ENCODE results near the gene ZNF256. TPM values are rescaled to one million over a fixed set of nuclear protein-coding genes. Genes with fewer than 3 reads are reported as not detected.
A peak's percentile ranks its signal among the peaks of the same experiment; 100 is the strongest.

The ZNF256 gene
- total RNA-seq (5.4 and 8.8 TPM in 2 replicates), polyA plus RNA-seq (3.7 and 4.6 TPM in 2 replicates)

- peak; percentile 98 for DNase-seq (ENCODE audit: low spot score)
- TF ChIP-seq EZH2phosphoT487 (IDR thresholded peaks at IDR 0.05; ENCODE audit: low read depth, severe bottlenecking, unreplicated experiment) (no peak), CTCF (IDR thresholded peaks at IDR 0.05; ENCODE audit: poor library complexity) (peak; percentile 74)
- Histone ChIP-seq H3K4me1 (ENCODE audit: insufficient read depth) (peaks cover 7% of the 10 kb centered on the region), H3K9me3 (ENCODE audit: low read depth) (no peaks in the 10 kb centered on the region), H3K79me2 (peaks cover 37% of the 10 kb centered on the region), H3K27ac (peak within 1 kb of the TSS; percentile 71), H2AFZ (peak within 1 kb of the TSS; percentile 70), H3K4me2 (peak within 1 kb of the TSS; percentile 94), H3K27me3 (no peaks in the 10 kb centered on the region), H3K4me3 (peak within 1 kb of the TSS; percentile 47), H3K36me3 (replicated peaks; ENCODE audit: insufficient read depth, low read depth) (no peaks in the 10 kb centered on the region), H3K9me2 (replicated peaks; ENCODE audit: insufficient read depth) (no peaks in the 10 kb centered on the region), H4K20me1 (ENCODE audit: insufficient read depth, poor library complexity, severe bottlenecking) (no peaks in the 10 kb centered on the region)
- WGBS (ENCODE audit: low lambda C conversion rate, missing lambda C conversion rate), result 10% methylated on average over 54 of the region's 54 CpGs
Measured at GRCh38 chr19:57947419-57948134, at the start of gene ZNF256. Gene ZNF256 (minus strand): TSS chr19:57947706. CDS start chr19:57947474, 232 bp downstream.

GRCh38 chr19:57992841-57993240, 45.3 kb upstream of the ZNF256 start:
- Histone ChIP-seq H3K9me3 (ENCODE audit: low read depth) (peaks cover 76% of the 10 kb centered on the region), H3K36me3 (replicated peaks; ENCODE audit: insufficient read depth, low read depth) (peaks cover 19% of the 10 kb centered on the region)
- TF ChIP-seq CTCF (IDR thresholded peaks at IDR 0.05; ENCODE audit: poor library complexity), result no peak
- TF ChIP-seq EZH2 (IDR thresholded peaks at IDR 0.05; ENCODE audit: borderline replicate concordance), result no peak
- no peak for TF ChIP-seq EZH2phosphoT487 (IDR thresholded peaks at IDR 0.05; ENCODE audit: low read depth, severe bottlenecking, unreplicated experiment)

DNA sequence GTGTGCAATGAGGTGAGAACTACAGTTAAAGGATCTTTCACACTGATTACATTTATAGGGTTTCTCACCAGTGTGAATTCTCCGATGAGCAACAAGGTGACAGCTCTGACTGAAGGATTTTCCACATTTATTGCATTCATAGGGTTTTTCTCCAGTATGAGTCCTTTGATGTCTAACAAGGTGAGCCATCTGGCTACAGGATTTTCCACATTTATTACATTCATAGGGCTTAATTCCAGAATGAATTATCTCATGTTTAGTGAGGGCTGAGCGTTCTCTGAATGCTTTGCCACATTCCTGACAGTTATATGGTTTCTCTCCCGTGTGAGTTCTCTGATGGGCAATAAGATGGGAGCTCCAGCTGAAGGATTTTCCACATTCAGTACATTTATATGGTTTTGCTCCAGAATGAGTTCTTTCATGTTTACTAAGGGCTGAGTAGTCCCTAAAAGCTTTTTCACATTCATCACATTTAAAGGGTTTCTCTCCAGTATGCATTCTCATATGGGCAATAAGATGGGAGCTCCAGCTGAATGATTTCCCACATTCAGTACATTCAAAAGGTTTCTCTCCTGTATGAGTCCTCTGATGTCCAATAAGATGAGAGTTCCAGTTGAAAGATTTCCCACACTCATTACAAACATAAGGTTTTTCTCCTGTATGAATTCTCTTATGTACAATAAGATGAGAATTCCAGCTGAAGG, 31.2 kb upstream of the ZNF256 start:
- Histone ChIP-seq H3K27me3 (no peaks in the 10 kb centered on the region), H3K9me3 (ENCODE audit: low read depth) (peaks cover 77% of the 10 kb centered on the region), H3K9me2 (replicated peaks; ENCODE audit: insufficient read depth) (no peaks in the 10 kb centered on the region), H3K79me2 (no peaks in the 10 kb centered on the region), H2AFZ (no peak overlapping the region), H4K20me1 (ENCODE audit: insufficient read depth, poor library complexity, severe bottlenecking) (no peaks in the 10 kb centered on the region), H3K4me3 (peak overlapping the region; percentile 23), H3K4me1 (ENCODE audit: insufficient read depth) (no peaks in the 10 kb centered on the region), H3K27ac (no peak overlapping the region), H3K4me2 (no peak overlapping the region), H3K36me3 (replicated peaks; ENCODE audit: insufficient read depth, low read depth) (peaks cover 45% of the 10 kb centered on the region)
- 97% methylated on average over 3 of the region's 3 CpGs for WGBS (ENCODE audit: low lambda C conversion rate, missing lambda C conversion rate)
- TF ChIP-seq CTCF (IDR thresholded peaks at IDR 0.05; ENCODE audit: poor library complexity) (no peak), EZH2phosphoT487 (IDR thresholded peaks at IDR 0.05; ENCODE audit: low read depth, severe bottlenecking, unreplicated experiment) (no peak), EZH2 (IDR thresholded peaks at IDR 0.05; ENCODE audit: borderline replicate concordance) (no peak)
- DNase-seq (ENCODE audit: low spot score), result no peak

More at GRCh38 chr19:57992841-57993240, 45.3 kb upstream of the ZNF256 start:
- Histone ChIP-seq H3K4me2 (no peak overlapping the region), H3K27ac (no peak overlapping the region), H3K27me3 (no peaks in the 10 kb centered on the region), H2AFZ (no peak overlapping the region), H4K20me1 (ENCODE audit: insufficient read depth, poor library complexity, severe bottlenecking) (no peaks in the 10 kb centered on the region), H3K9me2 (replicated peaks; ENCODE audit: insufficient read depth) (no peaks in the 10 kb centered on the region), H3K79me2 (peaks cover 2% of the 10 kb centered on the region), H3K4me1 (ENCODE audit: insufficient read depth) (no peaks in the 10 kb centered on the region), H3K4me3 (no peak overlapping the region)
- no peak for DNase-seq (ENCODE audit: low spot score)
- WGBS (ENCODE audit: low lambda C conversion rate, missing lambda C conversion rate), result 45% methylated on average over 1 of the region's 1 CpG
